IPS-NIHi7 (cell line): Measurements from ENCODE around the gene BRF1.

Experiments used
- DNase-seq: peaks from one replicate; pipeline ENCODE4 v3.0.0; 2012; ENCODE audit warnings: mixed read lengths; ENCODE audit errors: extremely low spot score

BRF1 gene

DNA sequence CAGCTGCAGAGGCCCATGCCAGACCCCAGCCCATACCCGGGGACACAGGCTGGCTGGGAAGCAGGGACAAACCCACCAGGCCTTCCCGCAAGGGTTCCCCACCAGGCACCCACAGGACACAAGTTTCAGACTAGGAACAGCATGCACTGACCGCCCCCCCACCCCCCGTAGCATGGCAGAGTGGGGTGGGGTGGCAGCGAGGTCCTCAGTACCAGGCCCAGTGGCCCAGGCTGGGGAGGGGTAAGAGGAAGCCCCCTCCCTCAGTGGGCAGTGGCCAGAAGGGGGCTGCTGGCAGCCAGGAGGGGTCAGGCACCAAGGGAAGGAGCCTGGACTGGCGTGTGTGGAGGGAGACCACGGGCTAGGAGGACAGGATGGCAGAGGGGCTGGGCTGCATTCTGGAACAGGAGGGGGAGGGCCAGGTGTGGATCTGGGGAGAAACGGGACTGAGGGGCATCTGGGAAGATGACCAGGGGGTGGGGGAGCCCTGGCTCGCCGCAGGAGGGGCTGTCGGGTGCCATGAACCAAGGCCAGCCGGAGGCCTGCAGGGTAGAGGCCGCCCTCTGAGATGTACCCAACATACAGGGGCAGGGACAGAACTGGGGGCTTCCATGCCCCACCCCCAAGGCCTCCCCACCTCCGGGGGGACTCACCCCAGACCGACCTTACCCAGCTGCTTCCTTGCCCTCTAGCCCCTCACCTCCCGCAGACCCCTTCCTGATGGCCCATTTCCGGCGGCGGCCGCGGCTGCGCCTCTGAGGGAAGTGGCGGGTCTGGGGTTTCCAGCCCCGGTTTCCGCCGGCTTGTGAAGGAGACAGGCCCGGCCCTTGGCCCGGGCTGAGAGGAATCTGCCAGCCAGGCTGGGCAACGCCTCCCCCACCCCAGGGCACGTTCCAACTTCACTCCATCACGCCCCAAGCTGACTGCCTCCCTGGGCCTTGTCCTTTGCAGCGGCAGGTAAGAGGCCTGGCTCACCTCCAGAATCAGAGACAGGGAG, 126.6 kb downstream of the BRF1 start:
- DNase-seq: no peak

DNA sequence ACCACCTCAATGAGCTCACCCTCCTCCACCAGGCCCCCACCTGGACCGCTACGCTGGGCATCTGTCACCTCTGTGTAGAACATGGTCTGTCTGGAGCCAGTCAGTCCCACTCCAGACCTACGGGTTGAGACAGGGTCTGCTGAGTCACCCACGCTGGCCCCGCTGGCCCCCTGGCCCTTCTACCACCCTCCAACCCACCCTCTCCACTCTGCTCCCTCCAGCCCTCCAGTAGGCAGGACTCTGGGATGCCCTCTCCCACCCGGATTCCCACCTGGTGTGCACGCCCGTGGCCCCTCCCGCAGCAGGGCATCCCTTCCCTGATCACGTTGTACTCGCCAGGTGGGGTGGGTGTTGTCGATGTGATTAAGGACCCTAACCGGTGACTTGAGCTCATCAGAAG, 127.7 kb downstream of the BRF1 start:
- DNase-seq: no peak

DNA sequence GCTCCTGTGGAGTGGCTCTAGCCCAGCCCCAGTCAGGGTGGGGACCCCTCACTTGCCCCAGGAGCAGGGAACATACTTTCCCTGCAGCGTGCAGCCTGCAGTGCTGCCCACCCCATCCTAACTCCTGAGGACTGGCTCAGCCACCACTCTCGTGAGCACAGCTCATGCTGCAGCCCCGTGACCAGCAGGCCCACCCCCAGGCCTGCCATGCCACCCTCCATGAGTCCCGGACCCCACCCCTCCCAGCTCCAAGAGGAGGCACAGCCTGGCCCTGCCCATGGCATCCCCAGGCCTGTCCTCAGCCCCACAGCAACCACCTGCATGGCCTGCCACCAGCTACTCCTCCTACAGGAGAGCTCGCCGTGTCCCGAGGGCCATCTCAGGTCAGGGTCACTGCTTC, 128.3 kb downstream of the BRF1 start:
- no peak for DNase-seq

DNA sequence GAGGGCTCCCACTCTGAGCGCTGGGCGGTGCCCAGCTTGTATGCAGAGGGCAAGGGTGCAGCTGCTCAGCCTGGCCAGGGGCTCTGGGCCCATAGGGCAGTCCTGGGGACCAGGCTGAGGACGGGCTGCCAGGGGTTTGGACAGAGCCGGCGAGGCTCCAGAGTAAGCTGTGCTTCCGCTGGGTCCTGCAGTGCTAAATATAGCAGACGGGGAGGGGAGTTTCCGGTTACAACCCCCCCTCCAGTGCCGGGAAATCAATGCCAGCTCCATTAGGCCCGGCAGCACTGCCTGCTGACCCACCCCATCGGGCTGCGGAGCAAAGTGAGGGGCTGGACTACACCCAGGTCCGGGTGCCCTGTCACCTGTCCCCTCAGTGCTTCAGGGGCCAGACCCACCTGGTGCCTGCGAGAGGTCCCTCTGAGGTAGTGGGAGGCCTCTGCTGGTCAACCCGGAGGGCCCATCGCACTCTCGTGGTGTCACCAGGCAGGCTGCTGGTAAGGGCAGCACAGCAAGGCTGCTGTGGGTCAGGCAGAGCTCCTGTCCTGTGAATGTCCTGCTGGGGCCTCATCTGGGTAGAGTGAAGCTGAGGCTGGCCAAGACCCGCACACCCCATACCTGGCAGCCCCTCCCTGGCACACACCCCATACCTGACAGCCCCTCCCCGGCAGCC, 129.7 kb downstream of the BRF1 start:
- DNase-seq: no peak

DNA sequence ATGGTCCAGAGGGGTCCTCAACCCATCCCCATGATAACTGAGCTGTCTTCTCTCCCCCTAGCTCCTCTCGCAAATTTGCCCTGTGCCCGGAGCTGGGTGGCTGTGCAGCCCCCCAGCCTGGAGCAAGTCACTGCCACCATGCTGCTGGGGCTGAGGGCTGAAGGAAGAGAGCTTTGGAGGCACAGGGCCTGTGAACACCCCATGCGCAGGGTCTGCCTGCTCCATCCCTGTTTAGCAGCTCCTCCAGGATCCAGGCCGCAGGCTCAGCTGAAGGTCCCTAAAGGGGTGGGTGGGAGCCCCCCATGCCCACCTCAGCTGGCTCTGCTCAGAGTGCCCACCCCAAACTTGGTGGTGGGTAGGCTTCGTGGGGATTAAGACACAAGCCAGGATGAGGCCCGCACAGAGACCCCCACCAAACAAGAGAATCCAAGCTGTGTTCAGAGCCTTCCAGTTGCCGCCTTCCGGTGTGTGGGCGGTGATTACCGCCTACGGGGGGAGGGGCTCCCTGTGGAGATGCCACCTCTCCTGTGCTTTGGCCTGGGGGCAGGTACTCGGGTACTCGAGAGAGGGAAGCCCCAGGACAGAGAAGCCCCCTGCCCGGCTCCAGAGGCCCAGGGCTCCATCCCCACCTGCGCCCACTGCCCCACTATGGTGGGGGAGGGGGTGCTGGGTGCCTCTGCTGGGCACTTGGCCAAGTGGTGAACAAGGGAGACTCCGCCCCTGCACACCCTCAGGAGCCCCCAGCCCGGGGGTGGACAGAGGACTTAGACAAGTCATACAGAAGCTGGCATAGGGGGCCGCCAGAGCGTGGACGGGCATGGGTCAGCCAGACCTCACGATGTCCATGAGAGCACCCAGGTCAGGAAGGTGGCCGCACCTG, 130.8 kb downstream of the BRF1 start:
- no peak for DNase-seq

DNA sequence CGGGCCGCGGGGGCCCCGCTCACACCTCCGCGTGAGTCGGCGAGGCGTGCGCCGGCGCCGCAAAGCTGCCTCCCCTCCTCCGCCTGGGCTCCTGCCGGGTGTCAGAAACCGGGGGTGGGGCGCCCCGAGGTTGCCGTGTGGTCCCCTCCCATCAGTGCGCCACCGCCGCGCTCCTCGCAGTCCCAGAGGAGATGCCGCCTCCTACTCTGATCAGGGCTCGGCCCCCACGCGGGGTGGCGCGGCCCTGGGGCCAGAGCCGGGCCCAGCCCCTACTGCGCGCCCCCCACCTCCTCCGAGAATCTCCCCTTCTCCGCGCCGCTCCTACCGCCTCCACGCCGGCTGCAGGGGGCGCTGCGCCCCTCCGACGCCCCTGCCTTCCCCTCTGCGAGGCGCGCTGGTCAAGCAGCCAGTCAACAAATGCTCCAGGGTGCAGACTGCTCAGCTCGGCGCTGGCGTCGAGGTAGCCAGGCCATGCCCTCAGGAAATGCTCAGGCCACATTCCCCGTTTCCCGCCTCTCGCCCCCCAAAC, 131.8 kb downstream of the BRF1 start:
- DNase-seq: peak; percentile 78

DNA sequence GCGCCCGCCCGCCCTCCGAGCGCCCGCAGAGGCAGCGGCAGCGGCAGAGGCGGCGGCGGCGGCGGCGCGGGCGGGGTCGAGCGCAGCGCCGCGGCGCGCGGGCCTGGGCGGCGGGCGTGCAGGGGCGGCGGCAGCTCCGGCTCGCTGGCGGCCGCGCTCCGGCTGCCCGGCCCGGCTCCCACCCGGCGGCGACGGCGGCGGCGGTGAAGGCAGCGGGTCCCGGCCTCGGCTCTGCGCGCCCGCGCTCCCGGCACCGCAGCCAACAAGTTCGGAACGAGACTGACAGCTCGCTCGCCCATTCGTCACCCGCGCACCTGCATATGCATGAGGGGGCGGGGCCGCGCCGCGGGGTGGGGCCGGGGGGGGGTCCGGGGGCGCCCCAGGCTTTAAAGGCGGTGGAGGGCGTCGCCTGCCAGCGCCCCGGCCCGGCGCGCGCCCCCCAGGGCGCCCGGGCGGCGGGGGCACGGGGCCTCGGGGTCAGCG, 132.3 kb downstream of the BRF1 start, which contains the start of gene JAG2:
Gene JAG2 (minus strand): TSS at position 281 of the 483 bp plus-strand sequence. CDS start 356 bp downstream, outside the sequence.
- DNase-seq: peak; percentile 79

DNA sequence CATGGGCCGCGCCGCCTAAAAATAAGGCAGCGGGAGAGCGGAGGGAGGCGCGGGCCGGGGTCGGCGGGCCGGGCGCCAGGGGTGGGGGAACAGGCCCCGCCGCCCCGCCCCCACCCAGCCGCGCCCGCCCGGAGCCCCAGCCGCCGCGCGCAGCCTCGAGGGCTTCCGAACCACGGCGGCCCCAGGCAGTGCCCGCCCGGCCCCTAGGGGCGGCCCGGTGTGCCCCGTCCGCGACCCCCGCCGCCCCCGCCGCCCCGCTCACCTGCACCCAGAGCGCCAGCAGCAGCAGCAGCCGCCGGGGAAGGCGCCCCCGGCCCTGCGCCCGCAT, 132.7 kb downstream of the BRF1 start:
- DNase-seq: no peak

DNA sequence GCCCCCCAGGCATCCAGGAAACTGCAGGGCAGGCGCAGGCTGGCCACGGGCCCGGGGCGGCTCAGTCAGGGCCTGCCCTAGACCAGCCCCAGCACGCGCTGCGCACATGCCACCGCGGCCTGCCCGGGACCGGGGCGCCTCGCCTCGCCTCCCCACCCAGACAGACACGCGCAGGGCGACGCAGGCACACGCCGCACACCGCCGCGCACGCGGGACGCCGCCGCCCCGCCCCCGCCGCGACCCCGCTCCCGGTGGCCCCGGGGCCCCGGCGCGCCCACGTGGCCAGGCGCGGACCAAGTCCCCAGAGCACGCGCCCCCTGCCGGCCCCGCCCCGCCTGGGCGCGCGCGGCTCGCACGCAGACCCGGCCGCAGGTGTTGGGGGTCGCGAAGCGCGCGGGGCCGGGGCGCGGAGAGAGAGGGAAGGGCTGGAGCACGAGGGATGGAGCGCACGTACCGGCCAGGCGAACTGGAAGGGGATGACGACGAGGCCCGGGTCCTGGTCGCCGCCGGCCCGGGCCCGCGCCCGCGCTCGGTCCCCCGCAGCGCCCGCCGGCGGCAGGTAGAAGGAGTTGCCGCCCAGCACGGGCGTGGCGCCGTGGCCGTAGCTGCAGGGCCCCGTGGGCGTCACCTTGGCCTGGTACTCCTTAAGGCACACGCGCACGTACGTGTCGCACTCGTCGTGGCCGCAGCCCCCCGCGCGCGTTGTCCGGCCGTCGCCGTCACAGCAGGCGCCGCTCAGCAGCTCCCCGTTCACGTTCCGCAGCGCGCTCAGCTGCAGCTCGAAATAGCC, 133.3 kb downstream of the BRF1 start:
- peak; percentile 56 for DNase-seq

DNA sequence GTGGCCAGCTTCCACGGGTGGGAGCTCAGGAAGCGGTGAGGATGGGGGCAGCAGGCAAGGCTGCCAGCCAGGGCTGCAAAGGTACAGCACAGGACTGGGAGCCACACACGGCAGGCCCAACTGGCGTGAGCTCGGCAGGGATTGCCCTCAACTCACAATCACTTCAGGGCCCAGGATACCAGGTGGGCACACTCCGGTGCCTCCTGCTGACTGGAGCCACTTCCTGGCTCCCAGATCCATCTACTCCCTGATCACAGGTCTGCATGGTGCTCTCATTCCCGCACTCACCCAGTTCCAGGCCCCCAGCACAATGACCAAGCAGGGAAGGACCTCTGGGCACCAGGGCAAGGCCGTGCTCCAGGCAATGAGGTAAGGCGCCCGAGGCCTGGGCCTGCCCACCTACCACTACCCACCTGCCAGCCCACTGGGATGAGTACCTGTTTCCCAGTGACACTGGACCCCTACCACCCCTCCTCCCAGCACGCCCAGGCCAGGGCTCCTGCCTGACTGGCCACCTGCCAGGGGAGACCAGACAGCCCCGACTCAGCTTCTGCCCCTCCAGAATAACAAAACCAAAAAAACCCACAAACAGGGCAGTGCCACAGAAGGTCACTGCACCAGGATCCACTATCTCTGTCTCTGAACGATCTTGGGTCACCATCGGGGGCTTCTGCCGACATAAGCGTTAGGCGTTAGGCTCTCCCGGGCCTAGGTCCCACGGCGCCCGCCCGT, 134.1 kb downstream of the BRF1 start:
- no peak for DNase-seq

DNA sequence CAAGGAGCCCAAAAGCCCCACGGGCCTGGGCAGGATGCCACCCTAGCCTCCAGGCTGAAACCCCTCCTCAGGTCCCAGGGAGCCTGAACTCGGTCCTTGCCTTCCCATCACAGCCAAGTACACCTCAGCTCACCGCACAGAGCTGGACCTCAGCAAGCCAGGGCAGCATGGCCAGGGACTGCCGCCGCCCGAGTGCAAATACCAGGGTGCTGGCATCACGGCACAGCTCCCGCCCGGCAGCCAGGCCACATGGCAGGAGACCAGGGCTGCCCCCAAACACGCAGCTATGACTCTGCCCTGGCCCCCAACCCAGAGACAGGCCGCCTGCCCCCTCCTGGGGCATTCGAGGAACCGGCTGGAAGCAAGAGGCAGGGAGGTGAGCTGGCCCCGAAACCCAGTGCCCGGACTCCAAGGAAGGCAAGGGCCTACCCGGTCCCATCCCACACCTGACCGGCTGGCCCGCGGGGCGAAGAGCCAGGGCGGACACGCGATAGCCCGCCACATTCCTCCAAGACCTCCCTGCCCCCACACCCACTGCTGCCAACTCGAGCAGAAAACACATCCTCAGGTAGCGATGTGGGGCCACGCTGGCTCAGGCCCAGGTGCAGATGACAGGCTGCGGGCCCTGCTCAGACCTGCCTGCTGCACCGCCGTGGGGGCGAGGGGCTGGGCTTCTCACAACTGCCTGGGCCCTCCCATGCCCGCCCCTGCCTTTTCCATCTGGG, 134.9 kb downstream of the BRF1 start:
- no peak for DNase-seq

DNA sequence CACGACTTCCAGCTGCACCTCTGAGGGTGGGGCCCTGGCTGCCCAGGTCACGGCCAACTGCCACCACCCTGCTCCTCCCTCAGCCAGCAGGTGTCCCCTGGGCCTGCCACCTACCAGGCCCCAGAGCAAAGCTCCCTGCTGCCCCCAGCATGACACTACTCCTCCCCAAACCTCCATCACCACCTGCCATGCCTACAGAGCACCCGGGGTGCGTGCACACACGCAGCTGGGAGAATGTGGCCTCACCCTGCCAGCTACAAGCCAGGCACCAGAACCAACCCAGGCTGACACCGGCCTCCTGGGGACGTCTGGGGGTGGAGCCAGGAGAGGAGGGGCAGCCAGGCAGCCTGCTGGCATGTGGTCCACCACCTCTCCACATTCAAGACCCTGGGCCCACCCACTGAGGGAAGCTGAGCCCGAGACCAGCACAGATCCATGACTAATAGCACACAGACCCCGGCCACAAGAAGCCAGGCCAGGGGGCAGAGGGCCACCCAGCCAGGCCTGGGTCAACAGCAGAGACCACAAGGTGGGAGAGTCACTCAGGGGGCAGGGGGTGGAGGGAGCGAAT, 135.6 kb downstream of the BRF1 start:
- no peak for DNase-seq

DNA sequence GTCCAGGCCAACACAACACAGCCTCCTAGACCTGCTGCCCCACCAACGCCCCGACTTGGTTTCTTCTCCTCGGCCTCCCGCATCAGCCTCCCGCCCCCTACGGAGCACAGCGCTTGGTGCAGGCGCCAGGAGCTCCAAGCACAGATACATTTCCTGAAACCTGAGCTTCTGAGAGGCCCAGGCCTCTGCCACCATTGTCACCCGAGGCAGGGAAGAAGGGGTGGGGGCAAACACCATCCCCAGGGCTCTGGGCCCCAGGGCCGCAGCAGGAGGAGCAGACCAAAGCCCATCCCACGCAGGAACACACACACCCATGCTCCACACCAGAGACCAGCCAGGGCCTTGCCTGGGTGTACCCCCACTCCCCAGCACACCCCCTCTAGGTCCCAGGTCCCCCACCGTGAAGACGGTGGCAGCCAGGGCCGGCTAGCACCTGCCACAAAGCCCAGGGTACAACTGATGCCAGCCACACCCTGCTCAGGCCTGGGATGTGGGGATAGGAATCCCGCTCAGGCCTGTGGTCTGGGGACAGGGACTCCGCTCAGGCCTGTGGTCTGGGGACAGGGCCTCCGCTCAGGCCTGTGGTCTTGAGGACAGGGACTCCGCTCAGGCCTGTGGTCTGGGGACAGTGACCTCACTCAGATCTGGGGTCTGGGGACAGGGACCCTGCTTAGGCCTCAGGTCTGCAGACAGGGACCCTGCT, 137.6 kb downstream of the BRF1 start:
- no peak for DNase-seq

DNA sequence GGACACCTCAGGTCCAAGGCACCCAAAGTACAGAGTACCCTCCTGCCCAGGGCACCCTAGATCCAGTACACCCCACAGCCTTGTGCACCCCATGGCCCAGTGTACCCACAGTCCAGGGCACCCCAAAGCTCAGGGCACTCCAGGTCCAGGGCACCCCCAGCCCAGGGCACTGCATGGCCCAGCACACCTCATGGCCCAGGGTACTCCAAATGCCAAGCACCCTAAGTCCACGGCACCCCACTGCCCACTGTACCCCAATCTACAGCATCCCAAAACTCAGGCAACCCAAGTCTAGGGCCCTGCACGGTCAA, 138.2 kb downstream of the BRF1 start:
- no peak for DNase-seq

DNA sequence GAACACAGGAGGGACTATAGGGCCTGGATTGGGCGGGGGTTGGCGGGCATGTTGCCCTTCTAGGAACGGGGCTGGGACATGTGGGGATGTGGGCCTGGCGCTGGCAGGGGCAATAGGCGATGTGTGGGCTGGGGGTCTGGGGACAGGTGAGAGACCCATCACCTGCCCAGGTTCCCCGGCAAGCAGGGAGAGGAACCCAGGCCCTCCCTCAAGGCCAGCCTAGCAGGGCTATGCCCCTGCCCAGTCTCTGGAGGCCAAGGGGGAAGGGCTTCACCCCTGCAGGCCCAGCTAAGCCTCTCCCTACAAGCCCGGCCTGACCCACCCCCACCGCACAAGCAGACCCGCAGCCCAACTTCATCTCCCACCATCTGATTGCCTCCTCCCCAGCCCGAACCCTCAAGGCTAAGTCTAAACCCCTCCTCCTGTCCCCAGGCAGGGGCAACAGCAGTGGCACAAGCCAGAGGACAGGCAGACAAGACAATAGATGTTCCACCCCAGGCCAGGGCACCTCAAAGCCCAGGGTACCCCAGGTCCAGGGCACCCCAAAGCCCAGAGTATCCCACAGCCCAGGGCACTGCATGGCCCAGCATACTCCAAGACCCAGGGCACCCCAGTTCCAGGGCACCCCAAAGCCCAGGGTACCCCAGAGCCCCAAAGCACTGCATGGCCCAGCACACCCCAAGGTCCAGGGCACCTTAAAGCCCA, 138.7 kb downstream of the BRF1 start:
- DNase-seq: no peak

DNA sequence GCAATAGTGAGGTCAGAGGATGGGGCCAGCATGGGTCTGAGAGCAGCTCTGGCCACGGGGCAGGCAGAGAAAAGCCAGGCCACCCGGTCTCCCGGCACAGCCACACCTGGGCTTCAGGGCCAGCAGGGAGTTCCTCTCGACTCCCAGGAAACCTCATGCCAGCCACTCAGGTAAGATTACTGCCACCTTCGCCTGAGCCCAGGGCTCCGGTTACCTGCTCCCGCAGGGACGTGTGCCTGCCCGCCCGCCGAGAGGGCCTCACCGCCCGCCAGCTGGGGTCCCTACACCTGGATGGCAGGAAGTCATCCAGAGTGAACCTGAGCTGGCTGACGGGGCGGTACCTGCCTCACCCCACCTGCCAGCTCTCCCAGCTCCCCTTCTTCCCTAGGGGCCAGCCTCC, 139.5 kb downstream of the BRF1 start:
- no peak for DNase-seq

DNA sequence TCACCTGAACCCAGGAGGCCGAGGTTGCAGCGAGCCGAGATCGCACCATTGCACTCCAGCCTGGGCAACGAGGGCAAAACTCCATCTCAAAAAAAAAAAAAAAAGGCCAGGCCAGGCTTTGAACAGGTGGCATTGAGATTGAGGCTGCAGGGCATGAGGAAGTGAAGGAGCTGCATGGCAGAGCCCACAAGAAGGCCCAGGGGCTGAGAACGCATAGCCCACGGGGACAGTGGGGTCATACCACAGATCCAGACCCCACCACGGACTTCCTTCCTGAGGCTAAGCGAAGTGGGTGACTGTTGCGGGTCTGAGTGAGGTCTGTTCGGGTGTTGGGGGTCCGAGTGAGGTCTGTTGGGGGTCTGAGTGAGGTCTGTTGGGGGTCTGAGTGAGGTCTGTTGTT, 140.0 kb downstream of the BRF1 start:
- DNase-seq: no peak

DNA sequence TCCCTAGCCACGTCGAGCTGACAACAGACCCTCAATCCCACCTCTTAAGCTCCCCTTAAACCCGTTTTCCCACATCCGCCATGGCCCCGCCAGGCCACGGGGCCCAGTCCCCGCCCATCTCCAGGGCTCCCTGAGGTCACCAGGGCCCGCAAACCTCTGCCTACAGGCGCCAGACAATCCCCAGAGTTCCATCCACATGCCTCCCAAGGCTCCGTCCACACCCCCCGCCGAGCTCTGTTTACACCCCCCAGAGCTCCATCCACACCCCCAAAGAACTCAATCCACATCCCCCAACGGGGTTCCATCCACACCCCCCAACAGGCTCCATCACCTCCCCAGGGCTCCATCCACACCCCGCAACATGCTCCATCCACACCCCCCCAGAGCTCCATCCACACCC, 141.5 kb downstream of the BRF1 start:
- no peak for DNase-seq
